ENCODE data around the gene NHSL1.

NHSL1 gene

DNA sequence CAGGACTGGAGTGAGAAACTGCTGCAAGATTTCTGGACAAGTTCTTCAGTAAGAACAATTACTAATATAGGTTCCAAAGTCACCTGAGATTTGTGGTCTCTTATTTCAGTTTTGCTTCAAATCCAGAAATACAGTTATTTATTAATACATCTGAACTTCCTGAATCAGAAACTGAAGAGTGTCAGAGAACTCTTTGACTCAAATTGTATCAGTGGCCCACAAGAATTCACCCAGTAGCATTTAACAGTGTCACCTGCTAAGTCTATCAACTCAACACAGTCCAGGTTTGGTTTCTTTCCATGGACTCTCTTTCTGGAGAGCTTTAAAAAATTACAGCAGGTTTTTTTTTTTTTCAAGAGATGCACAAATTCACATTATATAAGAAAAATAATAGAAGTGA lies 18.8 kb upstream of the NHSL1 start:
- DNase-seq (ENCODE audit: low spot score) = no peak
- in situ Hi-C loops (cut with MboI; ENCODE audit: low pct_unique_long_range_greater_than_20kb, low sequenced_read_pairs, unreplicated experiment) = loop anchor here (10.0 kb wide), 1 partner anchor 403 kb away; no protein-coding TSS in a partner anchor
- TF ChIP-seq, protein P1, sequence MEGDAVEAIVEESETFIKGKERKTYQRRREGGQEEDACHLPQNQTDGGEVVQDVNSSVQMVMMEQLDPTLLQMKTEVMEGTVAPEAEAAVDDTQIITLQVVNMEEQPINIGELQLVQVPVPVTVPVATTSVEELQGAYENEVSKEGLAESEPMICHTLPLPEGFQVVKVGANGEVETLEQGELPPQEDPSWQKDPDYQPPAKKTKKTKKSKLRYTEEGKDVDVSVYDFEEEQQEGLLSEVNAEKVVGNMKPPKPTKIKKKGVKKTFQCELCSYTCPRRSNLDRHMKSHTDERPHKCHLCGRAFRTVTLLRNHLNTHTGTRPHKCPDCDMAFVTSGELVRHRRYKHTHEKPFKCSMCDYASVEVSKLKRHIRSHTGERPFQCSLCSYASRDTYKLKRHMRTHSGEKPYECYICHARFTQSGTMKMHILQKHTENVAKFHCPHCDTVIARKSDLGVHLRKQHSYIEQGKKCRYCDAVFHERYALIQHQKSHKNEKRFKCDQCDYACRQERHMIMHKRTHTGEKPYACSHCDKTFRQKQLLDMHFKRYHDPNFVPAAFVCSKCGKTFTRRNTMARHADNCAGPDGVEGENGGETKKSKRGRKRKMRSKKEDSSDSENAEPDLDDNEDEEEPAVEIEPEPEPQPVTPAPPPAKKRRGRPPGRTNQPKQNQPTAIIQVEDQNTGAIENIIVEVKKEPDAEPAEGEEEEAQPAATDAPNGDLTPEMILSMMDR (IDR thresholded peaks at IDR 0.05; ENCODE audit: extremely low read depth, insufficient read depth, missing control alignments) = no peak

DNA sequence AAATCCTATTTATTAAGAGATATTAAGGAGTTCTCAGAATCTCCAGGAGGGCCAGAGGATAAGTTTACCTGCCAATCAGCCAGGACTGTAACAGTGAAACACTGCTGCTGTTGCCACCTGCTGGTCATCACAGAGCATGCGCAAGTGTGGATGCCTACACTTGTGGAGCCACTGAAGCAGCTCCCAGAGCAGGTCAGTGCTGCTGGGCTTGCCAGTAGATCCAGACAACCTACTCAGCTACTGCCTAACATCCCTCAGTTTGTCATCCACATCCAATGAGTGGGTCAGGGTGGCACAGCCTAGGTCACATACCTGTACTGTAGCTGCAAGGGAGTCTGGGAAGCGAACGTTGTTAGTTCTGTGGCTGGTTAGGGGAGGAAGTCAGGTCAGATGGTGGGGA lies 18.3 kb upstream of the NHSL1 start:
- peak; percentile 47 for DNase-seq (ENCODE audit: low spot score)
- in situ Hi-C loops (cut with MboI; ENCODE audit: low pct_unique_long_range_greater_than_20kb, low sequenced_read_pairs, unreplicated experiment) = loop anchor here (10.0 kb wide), 1 partner anchor 403 kb away; no protein-coding TSS in a partner anchor
- TF ChIP-seq, protein P1 (IDR thresholded peaks at IDR 0.05; ENCODE audit: extremely low read depth, insufficient read depth, missing control alignments) = peak; percentile 83

DNA sequence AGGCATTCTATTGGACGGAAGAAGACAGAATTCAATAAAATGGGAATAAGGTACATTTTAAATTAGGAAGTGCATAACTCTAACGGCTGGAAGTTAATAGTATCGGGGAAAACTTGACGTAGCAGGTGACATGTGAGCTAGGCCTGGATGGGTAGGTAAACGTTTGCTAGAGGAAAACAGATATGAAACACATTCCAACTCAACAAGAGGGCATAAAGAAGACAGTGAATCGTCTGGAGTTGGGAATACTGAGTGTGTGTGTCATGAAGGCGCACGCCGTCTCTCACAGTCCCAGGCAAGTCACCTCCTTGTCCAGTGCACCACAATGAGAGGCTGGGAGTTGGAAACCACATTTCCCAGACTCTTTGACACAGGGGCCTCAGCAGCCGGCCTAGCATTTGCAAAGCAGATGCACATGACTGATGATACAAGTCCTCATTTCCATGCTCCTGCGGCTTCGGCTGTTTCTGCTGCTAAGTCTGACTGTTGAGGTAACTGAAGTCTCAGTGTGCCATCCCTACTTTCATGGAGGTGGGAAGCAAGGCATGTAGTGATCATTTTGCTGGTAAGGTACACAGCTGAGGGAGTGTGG lies 16.5 kb upstream of the NHSL1 start:
- TF ChIP-seq, protein P1 (IDR thresholded peaks at IDR 0.05; ENCODE audit: extremely low read depth, insufficient read depth, missing control alignments) = no peak
- in situ Hi-C loops (cut with MboI; ENCODE audit: low pct_unique_long_range_greater_than_20kb, low sequenced_read_pairs, unreplicated experiment) = loop anchor here (10.0 kb wide), 1 partner anchor 401 kb away; no protein-coding TSS in a partner anchor
- no peak for DNase-seq (ENCODE audit: low spot score)

GRCh38 chr6:138514860-138515540 lies 15.7 kb upstream of the NHSL1 start:
- in situ Hi-C loops (cut with MboI; ENCODE audit: low pct_unique_long_range_greater_than_20kb, low sequenced_read_pairs, unreplicated experiment) = loop anchor here (10.0 kb wide), 1 partner anchor 400 kb away; no protein-coding TSS in a partner anchor
- TF ChIP-seq, protein P1 (IDR thresholded peaks at IDR 0.05; ENCODE audit: extremely low read depth, insufficient read depth, missing control alignments) = no peak
- DNase-seq (ENCODE audit: low spot score) = no peak

DNA sequence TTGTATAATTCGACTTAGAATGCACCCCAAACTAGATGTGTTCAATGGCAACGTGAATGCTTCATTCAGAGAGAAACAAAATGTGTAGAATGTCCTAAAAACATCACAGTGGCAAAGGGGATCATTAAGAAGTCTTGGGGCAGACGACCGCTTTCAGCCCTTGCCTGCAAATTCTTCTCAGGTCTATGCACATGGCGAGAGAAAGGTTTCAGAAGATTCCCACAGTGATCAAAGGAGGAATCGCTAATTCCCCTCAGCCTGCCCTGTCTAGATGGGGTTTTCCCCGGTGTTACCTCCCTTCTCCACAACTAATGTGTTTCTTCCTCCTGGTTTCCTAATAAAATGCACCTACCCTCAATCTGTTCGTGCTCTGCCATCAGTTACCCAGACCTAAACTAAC lies 13.3 kb upstream of the NHSL1 start:
- in situ Hi-C loops (cut with MboI; ENCODE audit: low pct_unique_long_range_greater_than_20kb, low sequenced_read_pairs, unreplicated experiment) = loop anchor here (10.0 kb wide), 1 partner anchor 398 kb away; no protein-coding TSS in a partner anchor
- DNase-seq (ENCODE audit: low spot score) = no peak
- TF ChIP-seq, protein P1 (IDR thresholded peaks at IDR 0.05; ENCODE audit: extremely low read depth, insufficient read depth, missing control alignments) = no peak

DNA sequence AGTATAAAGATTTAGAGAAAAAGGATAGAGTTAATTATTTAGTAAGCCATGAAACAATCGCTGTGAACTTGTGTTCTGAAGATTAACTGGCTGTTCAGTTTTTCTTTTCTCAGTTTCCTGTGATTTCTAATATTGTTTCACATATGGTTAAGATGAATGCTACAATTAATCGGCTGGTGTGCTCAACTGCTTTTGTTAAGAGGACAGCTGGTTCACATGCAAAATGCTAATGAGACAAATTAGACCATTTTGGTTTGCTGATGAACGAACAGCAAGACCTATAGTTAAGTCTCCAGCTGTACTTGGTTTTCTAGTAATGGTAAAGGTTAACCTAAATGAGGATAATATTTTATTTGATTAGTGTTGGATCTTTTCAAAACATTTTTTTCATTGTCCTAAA lies 10.8 kb upstream of the NHSL1 start:
- no peak for DNase-seq (ENCODE audit: low spot score)

More for the DNA sequence above, 10.8 kb upstream of the NHSL1 start:
- TF ChIP-seq, protein P1 (IDR thresholded peaks at IDR 0.05; ENCODE audit: extremely low read depth, insufficient read depth, missing control alignments) = no peak
- in situ Hi-C loops (cut with MboI; ENCODE audit: low pct_unique_long_range_greater_than_20kb, low sequenced_read_pairs, unreplicated experiment) = loop anchor here (10.0 kb wide), 1 partner anchor 395 kb away; no protein-coding TSS in a partner anchor

Data from GM13977 (cell line).